IMR-90 (cell line): Measurements from ENCODE around the gene GRAMD4. TPM values are rescaled to one million over a fixed set of nuclear protein-coding genes. Genes with fewer than 3 reads are reported as not detected.

Experiments
- ATAC-seq: fragments of 200-7000 bp; cut with Tn5 transposase; 2 replicates; pipeline ENCODE4 v1.9.1; 2020; ENCODE audit warnings: low read depth, mild to moderate bottlenecking, moderate library complexity
- BruUV-seq: library from RNA; stranded (reverse); fragments of 400-500 nt; replicated peaks from 2 replicates; lab custom pipeline; 2021; lab: Mats Ljungman, UMichigan
- CTCF ChIA-PET: fragments of 300-600 bp; formaldehyde crosslinking; extraction: SDS; loops from one replicate; lab custom pipeline; 2021; ENCODE audit warnings: antibody characterized with exemption; lab: Yijun Ruan, JAX
- POLR2A ChIA-PET: fragments of 300-600 bp; sonication (Branson Sonifier 250); formaldehyde crosslinking; loops from one replicate; lab custom pipeline; 2022; ENCODE audit warnings: antibody characterized with exemption; ENCODE audit not compliant: unreplicated experiment; lab: Charles Lee
- DNase-seq: peaks from one replicate; pipeline ENCODE4 v3.0.0; 2013
- H2AFZ ChIP-seq: replicated peaks from 2 replicates; pipeline ENCODE3; 2013; ENCODE audit warnings: low read length, mild to moderate bottlenecking; ENCODE audit not compliant: poor library complexity
- H2AK5ac ChIP-seq: 2 replicates; pipeline ENCODE4 v1.6.1; 2013; ENCODE audit warnings: low read depth, low read length, inconsistent platforms
- H2AK9ac ChIP-seq: replicated peaks from 2 replicates; pipeline ENCODE3; 2013; ENCODE audit warnings: mild to moderate bottlenecking, low read depth, low read length, moderate library complexity; ENCODE audit not compliant: poor library complexity
- H2BK120ac ChIP-seq: 2 replicates; pipeline ENCODE4 v1.6.1; 2013; ENCODE audit warnings: low read depth, low read length, inconsistent platforms
- H2BK15ac ChIP-seq: 3 replicates; pipeline ENCODE4 v1.6.1; 2013; ENCODE audit warnings: low read depth, low read length, inconsistent platforms
- H2BK20ac ChIP-seq: 2 replicates; pipeline ENCODE4 v1.6.1; 2013; ENCODE audit warnings: low read depth, mild to moderate bottlenecking, inconsistent platforms, low read length, moderate library complexity
- H2BK5ac ChIP-seq: 2 replicates; pipeline ENCODE4 v1.6.1; 2013; ENCODE audit warnings: mild to moderate bottlenecking, low read depth, low read length, inconsistent platforms; ENCODE audit not compliant: poor library complexity, severe bottlenecking
- H3K14ac ChIP-seq: replicated peaks from 2 replicates; pipeline ENCODE4 v1.6.1; 2013; ENCODE audit warnings: low read depth, low read length, inconsistent platforms
- H3K18ac ChIP-seq: 2 replicates; pipeline ENCODE4 v1.6.1; 2013; ENCODE audit warnings: low read depth, low read length, control low read depth
- H3K23ac ChIP-seq: 2 replicates; pipeline ENCODE4 v1.6.1; 2013; ENCODE audit warnings: low read depth, low read length, inconsistent platforms
- H3K27ac ChIP-seq: 2 replicates; pipeline ENCODE4 v1.5.1; 2013; ENCODE audit warnings: mild to moderate bottlenecking, control low read depth, low read length; ENCODE audit not compliant: insufficient read depth
- H3K27me3 ChIP-seq: 2 replicates; pipeline ENCODE4 v1.6.1; 2013; ENCODE audit warnings: low read length; ENCODE audit not compliant: control insufficient read depth, insufficient read depth
- H3K36me3 ChIP-seq: 2 replicates; pipeline ENCODE4 v1.6.1; 2013; ENCODE audit warnings: low read length, mixed read lengths; ENCODE audit not compliant: control insufficient read depth, insufficient read depth
- H3K4ac ChIP-seq: 2 replicates; pipeline ENCODE4 v1.6.1; 2013; ENCODE audit warnings: low read depth, low read length, inconsistent platforms
- H3K4me1 ChIP-seq: 2 replicates; pipeline ENCODE4 v1.6.1; 2013; ENCODE audit warnings: low read length, mixed read lengths; ENCODE audit not compliant: control insufficient read depth, insufficient read depth
- H3K4me2 ChIP-seq: 2 replicates; pipeline ENCODE4 v1.6.1; 2013; ENCODE audit warnings: low read depth, mild to moderate bottlenecking, control low read depth, low read length, moderate library complexity
- H3K4me3 ChIP-seq: 2 replicates; pipeline ENCODE4 v1.5.1; 2013; ENCODE audit warnings: low read depth, mild to moderate bottlenecking, control low read depth, low read length, moderate library complexity; ENCODE audit not compliant: insufficient read depth
- H3K56ac ChIP-seq: 2 replicates; pipeline ENCODE4 v1.6.1; 2013; ENCODE audit warnings: low read length, inconsistent platforms; ENCODE audit not compliant: insufficient read depth; ENCODE audit errors: extremely low read depth
- H3K79me1 ChIP-seq, 2 experiments: 2 replicates each; pipeline ENCODE4 v1.6.1; 2013; ENCODE audit warnings: low read length in 2 of 2, inconsistent platforms in 1 of 2, low read depth in 1 of 2
- H3K9ac ChIP-seq: 2 replicates; pipeline ENCODE4 v1.6.1; 2013; ENCODE audit warnings: low read depth, low read length, control low read depth
- H3K9me1 ChIP-seq: 2 replicates; pipeline ENCODE4 v1.6.1; 2013; ENCODE audit warnings: low read length, inconsistent platforms; ENCODE audit not compliant: insufficient read depth
- H3K9me3 ChIP-seq: 2 replicates; pipeline ENCODE4 v1.6.1; 2013; ENCODE audit warnings: low read length; ENCODE audit not compliant: control insufficient read depth, insufficient read depth
- H4K20me1 ChIP-seq: 2 replicates; pipeline ENCODE4 v1.6.1; 2013; ENCODE audit warnings: low read length, inconsistent platforms; ENCODE audit not compliant: insufficient read depth
- H4K5ac ChIP-seq: 2 replicates; pipeline ENCODE4 v1.6.1; 2013; ENCODE audit warnings: mild to moderate bottlenecking, low read depth, low read length, control low read depth
- H4K8ac ChIP-seq, 2 experiments: 2 replicates each; pipeline ENCODE4 v1.6.1; 2013; ENCODE audit warnings: low read depth in 2 of 2, low read length in 2 of 2, control low read depth in 1 of 2, inconsistent platforms in 1 of 2
- H4K91ac ChIP-seq: 2 replicates; pipeline ENCODE4 v1.6.1; 2013; ENCODE audit warnings: low read depth, low read length, inconsistent platforms; ENCODE audit not compliant: insufficient read depth
- BHLHE40 ChIP-seq: fragments of 150-350 bp; IDR thresholded peaks from 2 replicates; pipeline ENCODE4 v1.6.1; 2016; ENCODE audit warnings: mild to moderate bottlenecking, low read depth, low read length
- CEBPB ChIP-seq: IDR thresholded peaks from 2 replicates; pipeline ENCODE4 v1.6.1; 2012; ENCODE audit warnings: low read depth, low read length, improper control_type of control experiment
- CHD1 ChIP-seq: IDR thresholded peaks from 2 replicates; pipeline ENCODE4 v1.6.1; 2012; ENCODE audit warnings: low read depth, low read length, improper control_type of control experiment
- FOS ChIP-seq: fragments of 150-350 bp; IDR thresholded peaks from 2 replicates; pipeline ENCODE4 v1.6.1; 2016; ENCODE audit warnings: low read depth, low read length
- MAZ ChIP-seq: IDR thresholded peaks from 2 replicates; pipeline ENCODE4 v1.6.1; 2012; ENCODE audit warnings: low read depth, mild to moderate bottlenecking, low read length, improper control_type of control experiment, moderate library complexity, borderline replicate concordance
- MXI1 ChIP-seq: IDR thresholded peaks from 2 replicates; pipeline ENCODE4 v1.6.1; 2012; ENCODE audit warnings: low read depth, mild to moderate bottlenecking, low read length, moderate library complexity, borderline replicate concordance
- NFE2L2 ChIP-seq: fragments of 150-350 bp; IDR thresholded peaks from 2 replicates; pipeline ENCODE4 v1.6.1; 2016; ENCODE audit warnings: low read depth, mild to moderate bottlenecking, low read length
- POLR2A ChIP-seq: IDR thresholded peaks from 2 replicates; pipeline ENCODE4 v1.6.1; 2012; ENCODE audit warnings: mild to moderate bottlenecking, low read depth, low read length
- RAD21 ChIP-seq: IDR thresholded peaks from 2 replicates; pipeline ENCODE4 v1.6.1; 2012; ENCODE audit warnings: low read length, improper control_type of control experiment
- RCOR1 ChIP-seq: IDR thresholded peaks from 2 replicates; pipeline ENCODE4 v1.6.1; 2012; ENCODE audit warnings: mild to moderate bottlenecking, low read length, improper control_type of control experiment; ENCODE audit not compliant: insufficient replicate concordance
- RFX5 ChIP-seq: IDR thresholded peaks from 2 replicates; pipeline ENCODE4 v1.8.0; 2012; ENCODE audit warnings: low read depth, mild to moderate bottlenecking, low read length, moderate library complexity
- SMC3 ChIP-seq: fragments of 150-350 bp; IDR thresholded peaks from 2 replicates; pipeline ENCODE4 v1.6.1; 2016; ENCODE audit warnings: low read depth, mild to moderate bottlenecking, antibody characterized with exemption, low read length, moderate library complexity
- WGBS, 2 experiments: methylation state at CpG; one replicate each; pipeline versions ENCODE4 v1.1.5 to v1.1.7; 2013; ENCODE audit warnings: missing lambda C conversion rate in 2 of 2; ENCODE audit not compliant: insufficient read length in 1 of 2; ENCODE audit errors: extremely low coverage in 2 of 2; 5-methylcytosine and 5-hydroxymethylcytosine counted together
- dilution Hi-C: fragments of 300-500 bp; cut with HindIII; formaldehyde crosslinking; loops from one replicate; pipeline ENCODE4 v1.14.3; 2018; ENCODE audit warnings: low sequenced_read_pairs; ENCODE audit not compliant: unreplicated experiment
- in situ Hi-C: fragments of 300-500 bp; cut with MboI; formaldehyde crosslinking; loops from 3 replicates; pipeline ENCODE4 v1.14.3; 2019; ENCODE audit warnings: low sequenced_read_pairs, inconsistent platforms, mixed read lengths
- intact Hi-C: fragments of 100-400 bp; cut with micrococcal nuclease; formaldehyde crosslinking; loops from 2 replicates; pipeline ENCODE4 v1.10.0; 2022
- polyA plus RNA-seq, 3 experiments: library from polyadenylated mRNA; depleted of rRNA; stranded (reverse); fragments of >200 nt; gene quantifications; 2 replicates each; pipeline ENCODE4 v1.2.3, GENCODE V29; 2012; ENCODE audit warnings: low replicate concordance in 1 of 3
- total RNA-seq: library from RNA; depleted of rRNA; stranded (reverse); fragments of >200 nt; gene quantifications from 2 replicates; pipeline ENCODE4 v1.2.3, GENCODE V29; 2012
- TF ChIP-seq, protein P1 (sequence below): fragments of 150-350 bp; IDR thresholded peaks from 2 replicates; pipeline ENCODE4 v1.6.1; 2016; ENCODE audit warnings: low read depth, mild to moderate bottlenecking, low read length, moderate library complexity, borderline replicate concordance

Gene GRAMD4
- total and polyA plus RNA-seq, 2 of the 4 experiments (the other 2 are of a cell fraction) = 2.7 to 5.8 TPM

DNA sequence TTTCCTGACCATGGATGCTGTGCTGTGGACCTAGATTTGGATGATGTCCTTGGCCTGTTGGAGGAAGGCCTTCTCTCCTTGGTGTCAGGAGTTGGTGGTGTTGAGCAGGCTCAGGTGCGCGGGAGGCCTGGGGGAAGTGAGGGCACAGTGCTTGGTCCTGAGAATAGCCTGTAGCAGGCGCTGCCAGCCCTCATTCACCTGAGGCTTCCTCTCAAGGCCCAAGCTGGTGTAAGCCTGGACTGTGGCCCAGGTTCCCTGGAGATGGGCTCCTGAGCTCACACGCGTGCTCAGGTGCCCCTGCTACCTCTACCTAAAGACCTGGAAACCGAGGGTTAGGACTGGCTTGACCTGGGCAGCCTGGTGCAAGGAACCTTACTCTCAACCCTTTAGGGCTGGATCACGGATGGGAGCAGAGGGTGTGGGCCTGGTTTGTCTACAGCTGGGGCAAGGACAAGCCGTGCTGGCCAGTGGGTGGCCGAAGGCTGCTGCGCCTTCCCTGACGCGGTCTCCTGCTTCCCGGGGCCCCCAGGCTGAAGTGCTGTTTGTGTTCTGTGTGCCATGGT lies 7.8 kb upstream of the GRAMD4 start:
- TF ChIP-seq POLR2A (no peak), BHLHE40 (no peak), FOS (no peak), RAD21 (no peak), MAZ (no peak), NFE2L2 (no peak), CEBPB (no peak), MXI1 (no peak), SMC3 (no peak), RFX5 (no peak), CHD1 (no peak), RCOR1 (no peak)
- TF ChIP-seq, protein P1, sequence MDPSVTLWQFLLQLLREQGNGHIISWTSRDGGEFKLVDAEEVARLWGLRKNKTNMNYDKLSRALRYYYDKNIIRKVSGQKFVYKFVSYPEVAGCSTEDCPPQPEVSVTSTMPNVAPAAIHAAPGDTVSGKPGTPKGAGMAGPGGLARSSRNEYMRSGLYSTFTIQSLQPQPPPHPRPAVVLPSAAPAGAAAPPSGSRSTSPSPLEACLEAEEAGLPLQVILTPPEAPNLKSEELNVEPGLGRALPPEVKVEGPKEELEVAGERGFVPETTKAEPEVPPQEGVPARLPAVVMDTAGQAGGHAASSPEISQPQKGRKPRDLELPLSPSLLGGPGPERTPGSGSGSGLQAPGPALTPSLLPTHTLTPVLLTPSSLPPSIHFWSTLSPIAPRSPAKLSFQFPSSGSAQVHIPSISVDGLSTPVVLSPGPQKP = no peak
- BruUV-seq = no TSS peak
- dilution Hi-C loops = no loop called here
- DNase-seq = no peak
- no peak for ATAC-seq
- no peak overlapping the region for H3K4me2 ChIP-seq
- intact Hi-C loops = no loop called here
- no peak overlapping the region for H3K56ac ChIP-seq
- H2AK9ac ChIP-seq = peak overlapping the region; percentile 6
- no peak overlapping the region for H3K9ac ChIP-seq
- H3K18ac ChIP-seq = no peak overlapping the region
- in situ Hi-C loops = no loop called here
- no peak overlapping the region for H3K4me3 ChIP-seq
- H3K23ac ChIP-seq = no peak overlapping the region
- no peaks in the 10 kb centered on the region for H3K9me1 ChIP-seq
- POLR2A ChIA-PET = no interaction called here
- H3K9me3 ChIP-seq = no peaks in the 10 kb centered on the region
- peaks cover 28% of the 10 kb centered on the region for H4K20me1 ChIP-seq
- no peak overlapping the region for H3K4ac ChIP-seq
- CTCF ChIA-PET = no interaction called here
- no peak overlapping the region for H2BK15ac ChIP-seq
- no peak overlapping the region for H3K27ac ChIP-seq
- no peaks in the 10 kb centered on the region for H3K36me3 ChIP-seq
- 65% methylated on average over 6 of the region's 13 CpGs; no CpG with 5 or more reads in 1 of the 2 experiments for WGBS, 2 experiments
- no peak overlapping the region for H2AK5ac ChIP-seq
- H3K4me1 ChIP-seq = peaks cover 12% of the 10 kb centered on the region
- peaks cover 2% of the 10 kb centered on the region; the same call in 1 of the 2 replicates for H3K27me3 ChIP-seq
- peaks cover 0 to 5% of the 10 kb centered on the region in 2 experiments; a peak in 1 of 4 replicates for H3K79me1 ChIP-seq
- H4K8ac ChIP-seq = no peak overlapping the region
- no peak overlapping the region for H2BK5ac ChIP-seq
- no peak overlapping the region for H2BK20ac ChIP-seq
- H4K91ac ChIP-seq = no peak overlapping the region
- H3K14ac ChIP-seq = no peak overlapping the region
- no peak overlapping the region for H2BK120ac ChIP-seq
- no peak overlapping the region for H4K5ac ChIP-seq
- peak overlapping the region; percentile 7 for H2AFZ ChIP-seq
